K562 (cell line): Measurements from ENCODE around the gene QRFP. TPM values are rescaled to one million over a fixed set of nuclear protein-coding genes. Genes with fewer than 3 reads are reported as not detected.

Source experiments
- CCAR2 ChIP-seq: fragments of 200-400 bp; formaldehyde crosslinking; IDR thresholded peaks from 2 replicates; pipeline ENCODE4 v1.6.1; 2017; ENCODE audit warnings: mild to moderate bottlenecking, low read depth, low read length
- E2F4 ChIP-seq: sonication (generic); formaldehyde crosslinking; IDR thresholded peaks from 2 replicates; pipeline ENCODE4 v1.8.0; 2022; ENCODE audit warnings: mild to moderate bottlenecking, low read depth, missing genetic modification reagents
- EHMT2 ChIP-seq: fragments of 450-650 bp; IDR thresholded peaks from 2 replicates; pipeline ENCODE4 v1.6.1; 2018; ENCODE audit warnings: antibody characterized with exemption
- HSF4 ChIP-seq: fragments of 250-450 bp; sonication (Bioruptor Pico); IDR thresholded peaks from 2 replicates; pipeline ENCODE4 v2.1.2; 2022; ENCODE audit warnings: mild to moderate bottlenecking, moderate library complexity, borderline replicate concordance
- KAT2B ChIP-seq: IDR thresholded peaks from one replicate; pipeline ENCODE4 v1.6.1; 2012; ENCODE audit warnings: low read depth, mild to moderate bottlenecking, control low read depth, inconsistent platforms, low read length, moderate library complexity
- MAFF ChIP-seq: IDR thresholded peaks from 2 replicates; pipeline ENCODE4 v1.6.1; 2012; ENCODE audit warnings: low read length, improper control_type of control experiment
- NCOA1 ChIP-seq: fragments of 450-650 bp; IDR thresholded peaks from 2 replicates; pipeline ENCODE4 v1.6.1; 2016; ENCODE audit warnings: low read depth
- NFE2 ChIP-seq: IDR thresholded peaks from 2 replicates; pipeline ENCODE4 v1.6.1; 2014; ENCODE audit warnings: antibody characterized with exemption, low read depth
- POLR3A ChIP-seq: IDR thresholded peaks from 2 replicates; pipeline ENCODE4 v1.6.1; 2011; ENCODE audit warnings: borderline replicate concordance, mild to moderate bottlenecking, moderate library complexity; ENCODE audit not compliant: insufficient read length, insufficient read depth; ENCODE audit errors: extremely low read depth
- RBM39 ChIP-seq: fragments of 200-400 bp; formaldehyde crosslinking; optimal IDR thresholded peaks from 2 replicates; pipeline ENCODE3; 2018; ENCODE audit warnings: low read depth, low read length
- STAT6 ChIP-seq: sonication (generic); formaldehyde crosslinking; IDR thresholded peaks from 2 replicates; pipeline ENCODE4 v1.8.1; 2023; ENCODE audit warnings: mild to moderate bottlenecking, missing genetic modification reagents
- ZNF143 ChIP-seq: sonication (generic); formaldehyde crosslinking; IDR thresholded peaks from 2 replicates; pipeline ENCODE4 v1.9.0; 2022; ENCODE audit warnings: mild to moderate bottlenecking, missing genetic modification reagents
- ZNF436 ChIP-seq: fragments of 250-450, 450-650 bp; sonication (Bioruptor Pico); formaldehyde crosslinking; IDR thresholded peaks from 2 replicates; pipeline ENCODE4 v1.7.0; 2020; ENCODE audit warnings: mild to moderate bottlenecking
- ZNF592 ChIP-seq: fragments of 450-650 bp; IDR thresholded peaks from 2 replicates; pipeline ENCODE4 v1.6.1; 2017; ENCODE audit warnings: antibody characterized with exemption, mild to moderate bottlenecking
- polyA plus RNA-seq, 8 experiments: library from polyadenylated mRNA; depleted of rRNA in 4 of 8; stranded (reverse) in 5 of 8; unstranded in 3 of 8; fragments of >200 nt; fragmentation: Nextera tagmentation in 2 of 8; fragmentation: Illumina TruSeq in 1 of 8; extraction: Ambion mirVana in 2 of 8; extraction: Trizol in 1 of 8; gene quantifications; 2 replicates each; pipeline versions ENCODE4 v1.2.1 to v1.2.3, GENCODE V29; 2011 to 2014; ENCODE audit warnings: inconsistent platforms in 1 of 8, missing spikeins in 1 of 8
- total RNA-seq, 7 experiments: library from RNA; depleted of rRNA in 6 of 7; stranded (reverse); fragments of >200 nt in 6 of 7; fragmentation: Illumina TruSeq in 2 of 7; extraction: Trizol in 2 of 7; gene quantifications; 2 replicates each; pipeline versions ENCODE4 v1.2.1 to v1.2.3, GENCODE V29; 2011 to 2021; ENCODE audit warnings: low replicate concordance in 1 of 7
- TF ChIP-seq, protein P1 (sequence below): sonication (generic); formaldehyde crosslinking; IDR thresholded peaks from 2 replicates; pipeline ENCODE4 v1.8.1; 2023; ENCODE audit warnings: mild to moderate bottlenecking, missing genetic modification reagents, moderate library complexity
- TF ChIP-seq, protein P2 (sequence below): conservative IDR thresholded peaks from 2 replicates; pipeline ENCODE4 v1.6.1; 2011; ENCODE audit warnings: low read depth, mild to moderate bottlenecking, low read length; ENCODE audit not compliant: control insufficient read depth
- TF ChIP-seq, protein P3 (sequence below), 2 experiments: fragments of 450-650 bp in 1 of 2; sonication (generic) in 1 of 2; formaldehyde crosslinking; conservative IDR thresholded peaks; 2 replicates each; pipeline versions ENCODE4 v1.4.0 to v1.8.1; 2020 to 2022; ENCODE audit warnings: mild to moderate bottlenecking in 1 of 2, missing genetic modification reagents in 1 of 2

Gene QRFP
- total and polyA plus RNA-seq, 9 of the 15 experiments (the other 6 are each of a cell fraction or from before 2014, with no cell fraction given): not detected

DNA sequence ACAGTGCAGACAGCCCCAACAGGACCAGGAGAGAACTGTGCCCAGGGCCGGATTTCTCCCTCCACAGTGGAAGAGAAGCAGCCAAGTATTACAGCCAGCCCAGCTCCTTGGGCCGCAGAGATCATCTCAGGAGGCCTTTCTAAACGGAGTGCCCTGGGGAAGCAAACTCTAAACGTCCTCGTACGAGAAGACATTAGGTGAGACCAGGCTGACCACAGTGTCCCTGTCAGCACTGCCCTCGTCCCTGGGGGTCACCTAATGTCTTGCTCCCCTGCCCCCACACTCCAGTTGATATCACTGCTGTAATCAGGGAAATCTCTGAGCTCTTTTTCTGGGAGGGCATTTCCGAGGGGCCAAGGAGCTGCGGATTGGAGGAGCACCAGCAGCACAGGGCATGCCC lies 6.5 kb downstream of the QRFP start (continued):
- TF ChIP-seq KAT2B: no peak
- no peak for TF ChIP-seq ZNF436 (CRISPR knock-in tag)
- TF ChIP-seq STAT6 (CRISPR knock-in tag): peak; percentile 90; the same call in 1 of the 2 replicates
- no peak for TF ChIP-seq E2F4 (CRISPR knock-in tag)
- TF ChIP-seq EHMT2: no peak
- TF ChIP-seq, protein P1, sequence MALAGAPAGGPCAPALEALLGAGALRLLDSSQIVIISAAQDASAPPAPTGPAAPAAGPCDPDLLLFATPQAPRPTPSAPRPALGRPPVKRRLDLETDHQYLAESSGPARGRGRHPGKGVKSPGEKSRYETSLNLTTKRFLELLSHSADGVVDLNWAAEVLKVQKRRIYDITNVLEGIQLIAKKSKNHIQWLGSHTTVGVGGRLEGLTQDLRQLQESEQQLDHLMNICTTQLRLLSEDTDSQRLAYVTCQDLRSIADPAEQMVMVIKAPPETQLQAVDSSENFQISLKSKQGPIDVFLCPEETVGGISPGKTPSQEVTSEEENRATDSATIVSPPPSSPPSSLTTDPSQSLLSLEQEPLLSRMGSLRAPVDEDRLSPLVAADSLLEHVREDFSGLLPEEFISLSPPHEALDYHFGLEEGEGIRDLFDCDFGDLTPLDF (CRISPR knock-in tag): peak; percentile 31; the same call in 1 of the 2 replicates
- TF ChIP-seq HSF4 (CRISPR knock-in tag): no peak
- no peak for TF ChIP-seq CCAR2
- TF ChIP-seq ZNF143 (CRISPR knock-in tag): no peak
- TF ChIP-seq POLR3A: no peak
- TF ChIP-seq, protein P2, sequence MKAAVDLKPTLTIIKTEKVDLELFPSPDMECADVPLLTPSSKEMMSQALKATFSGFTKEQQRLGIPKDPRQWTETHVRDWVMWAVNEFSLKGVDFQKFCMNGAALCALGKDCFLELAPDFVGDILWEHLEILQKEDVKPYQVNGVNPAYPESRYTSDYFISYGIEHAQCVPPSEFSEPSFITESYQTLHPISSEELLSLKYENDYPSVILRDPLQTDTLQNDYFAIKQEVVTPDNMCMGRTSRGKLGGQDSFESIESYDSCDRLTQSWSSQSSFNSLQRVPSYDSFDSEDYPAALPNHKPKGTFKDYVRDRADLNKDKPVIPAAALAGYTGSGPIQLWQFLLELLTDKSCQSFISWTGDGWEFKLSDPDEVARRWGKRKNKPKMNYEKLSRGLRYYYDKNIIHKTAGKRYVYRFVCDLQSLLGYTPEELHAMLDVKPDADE: no peak
- no peak for TF ChIP-seq NCOA1
- TF ChIP-seq MAFF: no peak
- TF ChIP-seq NFE2: no peak
- TF ChIP-seq, protein P3, sequence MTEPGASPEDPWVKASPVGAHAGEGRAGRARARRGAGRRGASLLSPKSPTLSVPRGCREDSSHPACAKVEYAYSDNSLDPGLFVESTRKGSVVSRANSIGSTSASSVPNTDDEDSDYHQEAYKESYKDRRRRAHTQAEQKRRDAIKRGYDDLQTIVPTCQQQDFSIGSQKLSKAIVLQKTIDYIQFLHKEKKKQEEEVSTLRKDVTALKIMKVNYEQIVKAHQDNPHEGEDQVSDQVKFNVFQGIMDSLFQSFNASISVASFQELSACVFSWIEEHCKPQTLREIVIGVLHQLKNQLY (CRISPR knock-in tag; conservative IDR thresholded peaks at IDR 0.05): peak in 1 of 2 experiments; percentile 75; a peak in 1 of 4 replicates
- no peak for TF ChIP-seq RBM39
- no peak for TF ChIP-seq ZNF592
